HG03097 (cell line): ENCODE measurements around the gene OR14I1.

Experiments used
- ATAC-seq: cut with Tn5 transposase; IDR thresholded peaks from one replicate; pipeline ENCODE4 v1.9.1; 2021; ENCODE audit not compliant: unreplicated experiment, low FRiP score

The OR14I1 gene

GRCh38 chr1:248702714-248703113 lies at the start of gene OR14I1:
Gene OR14I1 (minus strand): TSS chr1:248702766.
- no peak for ATAC-seq

- no peak for ATAC-seq
Observed at GRCh38 chr1:248751635-248752034, 49.1 kb upstream of the OR14I1 start.

GRCh38 chr1:248751142-248751541 lies 48.6 kb upstream of the OR14I1 start:
- ATAC-seq: no peak

DNA sequence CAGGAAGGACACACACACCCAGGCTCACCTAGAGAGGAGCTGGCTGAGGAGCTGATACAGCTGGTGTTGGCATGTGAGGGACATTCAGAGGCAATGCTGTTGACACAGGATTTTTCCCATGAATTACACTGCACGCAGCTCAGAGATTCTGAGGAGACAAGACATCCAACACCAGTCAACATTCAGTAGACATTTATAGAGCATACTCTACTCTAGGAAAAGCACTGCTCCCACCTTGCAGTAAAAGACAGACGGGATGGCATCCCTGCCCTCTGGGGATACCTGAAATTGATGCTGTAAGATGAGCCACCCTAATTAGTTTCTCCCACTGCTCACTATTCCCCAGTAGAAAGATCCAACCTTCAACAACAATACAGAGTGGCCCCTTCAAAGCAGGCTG lies 47.9 kb upstream of the OR14I1 start:
- ATAC-seq: no peak

DNA sequence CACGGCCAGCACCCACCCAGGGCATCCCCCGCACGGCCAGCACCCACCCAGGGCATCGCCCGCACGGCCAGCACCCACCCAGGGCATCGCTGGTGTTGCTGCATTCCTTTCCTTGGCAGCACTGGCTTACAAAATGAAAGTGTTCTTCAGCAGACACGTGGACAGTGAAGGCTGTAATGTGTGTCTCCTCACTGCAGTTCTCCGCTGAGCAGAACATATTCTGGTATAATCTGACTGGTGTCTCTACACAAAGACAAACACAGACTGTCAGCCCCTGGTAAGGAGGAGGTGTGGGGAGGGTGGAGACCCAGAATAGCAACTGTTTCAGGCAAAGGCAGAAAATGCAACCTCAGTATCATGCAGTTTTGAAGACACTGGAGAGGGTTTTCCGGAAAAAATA lies 45.6 kb upstream of the OR14I1 start:
- ATAC-seq: no peak

- ATAC-seq: no peak
Observed at GRCh38 chr1:248740876-248741275, 38.3 kb upstream of the OR14I1 start.

- ATAC-seq: no peak
Observed at GRCh38 chr1:248739572-248740205, 37.1 kb upstream of the OR14I1 start.

GRCh38 chr1:248737457-248737856 lies 34.9 kb upstream of the OR14I1 start:
- no peak for ATAC-seq

- ATAC-seq: no peak
Observed at GRCh38 chr1:248736977-248737376, 34.4 kb upstream of the OR14I1 start.

DNA sequence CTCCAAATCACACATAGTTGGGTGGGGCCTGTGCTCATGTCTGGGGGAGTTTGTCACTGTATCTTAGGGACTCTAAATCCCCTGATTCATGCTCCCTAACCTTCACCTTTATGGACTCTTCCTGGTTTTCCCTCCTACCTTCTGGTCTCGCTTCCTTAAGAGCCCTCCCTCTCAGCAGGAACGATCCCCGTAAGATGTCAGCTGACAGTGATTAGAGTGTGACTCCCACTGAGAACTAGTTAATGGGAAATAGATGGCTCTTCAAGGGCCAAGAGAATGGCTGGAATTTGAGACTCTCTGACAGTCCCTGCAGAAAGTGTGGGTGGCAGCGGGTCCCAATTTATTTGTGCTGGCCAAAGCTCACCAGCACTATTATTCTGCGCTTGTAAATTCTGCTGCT lies 31.0 kb upstream of the OR14I1 start:
- ATAC-seq: no peak

DNA sequence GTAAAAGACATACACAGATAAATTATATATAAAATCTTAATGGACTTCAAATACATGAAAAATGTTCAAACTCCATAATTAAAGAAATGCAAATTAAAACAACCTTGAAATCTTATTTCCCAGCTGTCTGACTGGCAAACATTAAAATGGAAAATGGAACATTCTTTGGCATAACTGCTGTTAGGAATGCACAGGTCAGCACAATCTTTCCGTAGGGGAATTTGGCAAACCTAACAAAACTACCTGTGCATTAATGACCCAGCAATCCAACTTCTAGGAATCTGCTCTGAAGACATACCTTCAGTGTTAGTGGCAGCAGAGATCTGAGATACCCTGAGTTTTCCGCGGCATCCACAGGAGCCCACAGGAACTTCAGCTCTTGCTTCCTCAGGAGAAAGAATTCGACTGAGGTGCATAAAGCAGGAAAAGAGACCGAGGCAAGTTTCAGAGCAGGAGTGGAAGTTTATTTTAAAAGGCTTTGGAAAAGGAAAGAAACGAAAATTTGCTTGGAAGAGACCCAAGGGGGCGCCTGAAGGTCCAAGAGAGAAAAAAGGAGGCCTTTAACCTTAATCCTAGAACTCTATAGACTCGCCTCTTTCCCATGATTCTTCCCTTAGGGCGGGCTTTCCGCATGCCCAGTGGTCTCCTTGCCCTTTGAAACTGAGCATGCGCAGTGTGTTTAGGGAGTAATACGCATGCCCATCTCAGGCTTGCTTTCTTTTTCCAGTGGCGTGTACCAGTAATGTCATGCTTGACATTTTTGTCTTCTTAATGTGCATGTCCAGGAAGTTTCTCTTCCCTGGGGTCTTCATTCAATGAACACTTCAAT lies 28.2 kb upstream of the OR14I1 start:
- ATAC-seq: no peak

GRCh38 chr1:248714248-248714647 lies 11.7 kb upstream of the OR14I1 start:
- ATAC-seq: no peak

GRCh38 chr1:248710305-248710900 lies 7.8 kb upstream of the OR14I1 start:
- no peak for ATAC-seq

GRCh38 chr1:248704606-248705005 lies 2.0 kb upstream of the OR14I1 start:
- no peak for ATAC-seq

DNA sequence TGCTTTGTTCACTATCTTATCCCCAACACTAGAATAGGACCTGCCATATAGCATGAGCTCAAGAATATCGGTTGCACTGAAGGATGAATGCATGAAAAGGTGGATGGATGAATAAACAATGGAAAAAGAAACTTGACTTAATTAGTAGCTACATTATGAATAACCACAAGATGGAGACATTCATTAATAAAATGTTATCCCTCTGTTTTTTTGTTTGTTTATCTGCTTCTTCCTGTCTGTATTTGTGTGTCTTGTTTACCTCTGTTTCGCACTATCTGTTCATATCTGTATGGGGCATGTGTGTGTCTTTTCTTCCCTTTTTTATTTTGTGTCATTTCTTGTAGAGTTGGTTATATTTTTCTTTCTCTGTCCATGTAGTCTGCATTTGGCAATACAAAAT lies 1.1 kb upstream of the OR14I1 start:
- ATAC-seq: no peak

DNA sequence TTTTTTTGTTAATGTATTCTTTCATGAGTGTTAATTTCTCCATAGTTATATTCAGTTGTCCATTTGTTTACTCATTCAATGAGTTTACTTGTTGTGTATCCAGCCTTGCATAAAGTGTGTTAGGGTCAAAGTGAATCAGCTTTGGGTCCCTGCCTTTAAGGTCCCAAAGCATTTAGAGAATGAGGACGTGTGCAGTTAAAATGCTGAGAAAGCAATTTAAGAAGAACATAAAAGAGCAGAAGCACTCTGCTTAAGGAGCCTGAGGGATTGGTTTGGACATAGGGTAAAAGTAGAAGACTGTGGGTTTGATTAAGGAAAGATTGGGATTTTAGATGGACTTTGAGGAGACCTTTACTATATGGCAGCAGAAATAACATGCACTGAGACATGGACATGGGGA lies 3.5 kb downstream of the OR14I1 start:
- ATAC-seq: no peak

DNA sequence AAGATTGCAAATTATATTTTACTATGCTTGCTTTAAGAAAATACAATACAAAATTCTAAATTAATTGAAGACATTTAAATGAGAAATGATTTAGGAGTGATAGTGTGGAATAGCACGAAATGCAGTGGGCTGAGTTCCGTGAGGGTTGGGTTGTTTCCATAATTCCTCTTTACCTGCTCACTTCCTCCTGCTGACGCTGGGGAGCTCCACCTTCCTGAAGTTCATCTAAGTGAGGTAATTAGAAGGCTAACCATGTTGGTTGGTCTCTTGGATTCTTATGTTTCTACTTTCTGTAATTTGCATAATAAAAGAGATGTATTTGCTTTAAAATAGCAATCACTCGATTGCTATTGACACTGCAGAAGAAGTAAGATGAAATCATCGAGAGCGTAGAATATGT lies 4.7 kb downstream of the OR14I1 start:
- no peak for ATAC-seq

- no peak for ATAC-seq
Observed at GRCh38 chr1:248696774-248697173, 5.8 kb downstream of the OR14I1 start.

- ATAC-seq: no peak
Observed at GRCh38 chr1:248696261-248696660, 6.3 kb downstream of the OR14I1 start.

- no peak for ATAC-seq
Observed at GRCh38 chr1:248695451-248696132, 7.0 kb downstream of the OR14I1 start.

- no peak for ATAC-seq
Observed at GRCh38 chr1:248691567-248692155, 10.9 kb downstream of the OR14I1 start.
